Measurements from ENCODE around the gene STON2.
"Not testable (repeated sequence)": the region's sequence is repeated elsewhere in the genome, so short reads cannot be mapped to it uniquely, and the experiment has no call there.

GRCh38 chr14:81429749-81430148, 29.6 kb upstream of the STON2 start:
- TF ChIP-seq POLR2A, CTCF (IDR thresholded peaks at IDR 0.05): not testable (repeated sequence)
